ENCODE measurements around the gene CST11.

Gene CST11

DNA sequence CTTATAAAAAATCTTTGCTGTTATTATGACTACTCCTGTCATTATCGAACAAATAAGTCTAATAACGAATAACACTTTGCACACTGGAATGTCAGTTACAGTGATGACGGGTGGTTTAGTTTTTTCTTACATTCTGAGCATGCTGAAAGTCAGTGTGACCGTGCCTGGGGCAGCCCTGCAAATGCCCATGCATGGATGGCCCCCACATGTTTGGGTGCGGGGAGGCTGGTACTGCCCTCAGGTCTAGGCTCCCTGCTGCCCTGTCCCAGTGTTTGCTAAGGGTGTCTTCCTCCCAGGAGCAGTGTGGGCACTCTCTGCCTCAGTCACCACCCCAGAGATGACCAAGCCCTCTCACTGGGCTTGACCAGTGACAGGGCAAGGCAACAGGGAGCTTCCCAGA is 10.2 kb downstream of the CST11 start:
- no peaks in the 10 kb centered on the region for H3K27me3 Mint-ChIP-seq
- H3K4me1 Mint-ChIP-seq, result no peaks in the 10 kb centered on the region
- H3K9me3 Mint-ChIP-seq, result no peaks in the 10 kb centered on the region
- no peak overlapping the region for H3K4me3 Mint-ChIP-seq
- DNase-seq (no peak), ATAC-seq (no peak)
- H3K27ac Mint-ChIP-seq, result no peak overlapping the region

GRCh38 chr20:23441850-23442313 is 10.8 kb downstream of the CST11 start:
- H3K27ac Mint-ChIP-seq, result no peak overlapping the region
- no peak overlapping the region for H3K4me3 Mint-ChIP-seq
- DNase-seq, result peak; percentile 62 to 66
- H3K9me3 Mint-ChIP-seq, result no peaks in the 10 kb centered on the region
- ATAC-seq, result peak; percentile 79
- H3K27me3 Mint-ChIP-seq, result no peaks in the 10 kb centered on the region
- no peaks in the 10 kb centered on the region for H3K4me1 Mint-ChIP-seq

- Mint-ChIP-seq H3K4me1 (no peaks in the 10 kb centered on the region), H3K27me3 (no peaks in the 10 kb centered on the region), H3K9me3 (no peaks in the 10 kb centered on the region), H3K27ac (peak overlapping the region in 1 of 2 donors; percentile 6), H3K4me3 (no peak overlapping the region)
- DNase-seq (no peak), ATAC-seq (no peak)
Measured at GRCh38 chr20:23440004-23440403, 12.7 kb downstream of the CST11 start.

- no peaks in the 10 kb centered on the region for H3K27me3 Mint-ChIP-seq
- no peaks in the 10 kb centered on the region for H3K4me1 Mint-ChIP-seq
- no peaks in the 10 kb centered on the region for H3K9me3 Mint-ChIP-seq
- no peak for ATAC-seq
- no peak for DNase-seq
- no peak overlapping the region for H3K27ac Mint-ChIP-seq
- H3K4me3 Mint-ChIP-seq, result no peak overlapping the region
Measured at GRCh38 chr20:23438661-23439060, 14.0 kb downstream of the CST11 start.

GRCh38 chr20:23437126-23437899 is 15.4 kb downstream of the CST11 start:
- no peaks in the 10 kb centered on the region for H3K9me3 Mint-ChIP-seq
- no peak overlapping the region for H3K27ac Mint-ChIP-seq
- H3K4me1 Mint-ChIP-seq, result no peaks in the 10 kb centered on the region
- H3K4me3 Mint-ChIP-seq, result no peak overlapping the region
- ATAC-seq (no peak), DNase-seq (no peak)
- no peaks in the 10 kb centered on the region for H3K27me3 Mint-ChIP-seq

DNA sequence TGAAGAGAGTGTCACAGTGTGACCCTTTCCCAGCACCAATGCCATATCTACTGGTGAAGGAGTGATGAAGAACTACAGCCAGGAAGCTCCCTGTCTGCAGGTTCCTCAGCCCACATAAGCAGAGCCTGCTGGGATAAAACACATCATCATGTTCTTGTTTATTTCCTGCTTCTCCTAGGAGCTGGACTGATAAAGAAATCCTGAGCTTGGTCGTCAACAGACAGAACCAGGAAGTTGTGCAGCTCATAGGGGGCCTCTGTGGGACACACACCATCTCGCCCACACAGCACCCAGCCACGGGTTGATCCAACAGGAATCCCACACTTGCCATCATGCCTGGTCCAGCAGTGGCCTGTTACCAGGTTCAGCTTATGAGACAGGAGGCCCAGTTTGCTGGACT is 16.0 kb downstream of the CST11 start:
- no peak for DNase-seq
- Mint-ChIP-seq H3K4me3 (no peak overlapping the region), H3K9me3 (no peaks in the 10 kb centered on the region), H3K4me1 (no peaks in the 10 kb centered on the region), H3K27ac (no peak overlapping the region), H3K27me3 (no peaks in the 10 kb centered on the region)
- no peak for ATAC-seq

DNA sequence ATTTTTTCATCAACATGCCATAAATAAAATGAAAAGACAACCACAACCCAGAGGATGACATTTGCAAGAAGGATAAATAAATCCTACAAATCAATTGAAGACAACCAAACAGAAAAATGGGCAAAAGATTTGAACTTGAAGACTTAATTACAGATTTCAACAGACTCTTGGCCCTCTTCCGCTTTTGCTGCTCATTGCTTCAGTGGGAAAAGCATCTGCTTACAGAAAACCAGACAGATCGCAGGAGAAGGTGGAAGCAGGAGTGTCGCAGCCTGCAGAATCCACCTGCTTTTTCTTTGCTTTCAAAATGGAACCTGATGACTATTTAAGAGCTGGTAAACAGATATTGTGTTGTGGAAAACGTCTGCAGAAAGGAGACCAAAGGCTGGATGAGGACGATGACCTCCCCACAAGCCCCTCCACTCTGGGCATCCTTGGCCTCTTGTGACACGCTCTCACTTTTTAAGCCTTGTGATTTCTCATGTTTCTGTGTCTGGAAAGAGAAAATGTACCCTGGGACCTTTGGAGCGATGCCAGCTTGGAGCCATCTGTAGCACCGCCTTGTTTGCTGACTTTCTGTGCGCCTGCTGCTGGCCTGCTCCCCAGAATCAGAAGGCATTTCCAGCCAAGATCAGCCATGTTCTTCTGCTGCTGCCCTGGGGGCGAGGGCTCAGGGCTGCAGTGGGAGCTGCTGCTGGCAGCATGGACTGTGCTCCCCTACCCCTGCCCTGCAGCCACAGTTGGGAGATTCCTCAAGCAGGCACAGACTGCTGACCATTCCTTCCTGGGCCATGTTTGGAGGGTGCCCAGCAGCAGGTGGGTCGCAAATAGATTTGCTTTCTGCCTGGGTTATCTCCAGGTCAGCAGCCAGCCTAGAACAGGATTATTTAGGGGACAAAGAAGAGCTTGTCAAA is 16.8 kb downstream of the CST11 start:
- DNase-seq (no peak), ATAC-seq (no peak)
- Mint-ChIP-seq H3K4me1 (no peaks in the 10 kb centered on the region), H3K9me3 (no peaks in the 10 kb centered on the region), H3K27ac (peak overlapping the region in 1 of 2 donors; percentile 59), H3K4me3 (no peak overlapping the region), H3K27me3 (no peaks in the 10 kb centered on the region)

DNA sequence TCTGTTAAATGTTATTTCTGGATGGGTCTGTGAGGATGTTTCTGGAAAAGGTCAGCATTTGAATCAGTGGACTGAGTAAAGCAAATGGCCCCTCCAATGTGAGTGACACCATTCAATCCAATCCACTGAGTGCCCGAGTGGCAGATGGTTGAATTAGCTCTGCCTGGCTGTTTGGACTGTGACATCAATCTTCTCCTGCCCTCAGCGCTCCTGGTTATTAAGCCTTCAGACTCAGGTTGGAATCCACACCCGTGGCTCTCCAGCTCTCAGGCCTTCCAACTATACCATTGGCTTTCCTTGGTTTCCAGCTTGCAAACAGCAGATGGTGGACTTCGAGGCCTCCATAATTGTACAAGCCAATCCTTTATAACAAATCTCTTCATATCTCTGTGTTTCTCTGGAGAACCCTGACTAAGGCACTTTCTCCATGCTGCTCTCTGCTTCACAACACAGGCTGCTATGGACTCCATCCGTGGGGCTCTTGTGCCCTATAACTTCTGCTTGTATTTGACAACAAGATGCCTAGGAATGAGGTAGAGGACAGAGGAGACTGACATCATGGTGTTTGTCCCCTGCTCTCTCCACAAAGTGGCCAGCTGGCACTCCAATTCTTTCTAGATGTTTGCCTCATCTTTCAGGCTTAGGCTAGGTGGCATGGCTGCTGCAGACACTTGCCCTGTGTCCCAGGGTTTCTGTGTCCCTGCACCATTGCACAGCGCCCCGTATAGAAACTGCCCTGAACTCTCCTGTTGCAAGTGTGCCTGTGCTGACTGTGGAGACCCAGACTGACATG is 18.0 kb downstream of the CST11 start:
- DNase-seq (no peak), ATAC-seq (no peak)
- Mint-ChIP-seq H3K9me3 (no peaks in the 10 kb centered on the region), H3K4me1 (no peaks in the 10 kb centered on the region), H3K4me3 (no peak overlapping the region), H3K27me3 (no peaks in the 10 kb centered on the region), H3K27ac (no peak overlapping the region)

- Mint-ChIP-seq H3K4me3 (no peak overlapping the region), H3K9me3 (no peaks in the 10 kb centered on the region), H3K4me1 (no peaks in the 10 kb centered on the region), H3K27me3 (no peaks in the 10 kb centered on the region), H3K27ac (no peak overlapping the region)
- DNase-seq, result no peak
- no peak for ATAC-seq
Measured at GRCh38 chr20:23433628-23434027, 19.0 kb downstream of the CST11 start.

DNA sequence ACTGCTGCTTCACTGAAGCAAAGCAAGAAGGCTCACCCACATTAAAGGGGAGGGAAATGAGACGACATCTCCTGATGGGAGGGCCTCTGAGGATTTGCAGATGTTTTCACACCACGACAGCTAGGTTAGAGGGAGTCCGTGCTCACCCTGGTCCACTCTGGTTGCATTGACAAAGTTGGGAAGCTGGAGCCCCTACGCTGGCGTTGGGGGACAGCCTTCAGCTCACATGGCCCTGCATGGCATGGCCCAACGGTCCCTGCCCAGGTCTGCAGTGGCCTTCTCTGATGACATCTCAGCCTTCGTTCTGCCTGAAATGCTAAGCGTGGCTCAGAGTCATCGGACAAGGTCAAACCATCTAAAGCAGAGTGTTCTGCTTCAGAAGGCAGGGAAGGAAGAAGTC is 27.5 kb downstream of the CST11 start:
- DNase-seq (no peak), ATAC-seq (no peak)
- Mint-ChIP-seq H3K27me3 (no peaks in the 10 kb centered on the region), H3K27ac (no peak overlapping the region), H3K4me1 (peaks cover 10% of the 10 kb centered on the region), H3K9me3 (no peaks in the 10 kb centered on the region), H3K4me3 (no peak overlapping the region)

DNA sequence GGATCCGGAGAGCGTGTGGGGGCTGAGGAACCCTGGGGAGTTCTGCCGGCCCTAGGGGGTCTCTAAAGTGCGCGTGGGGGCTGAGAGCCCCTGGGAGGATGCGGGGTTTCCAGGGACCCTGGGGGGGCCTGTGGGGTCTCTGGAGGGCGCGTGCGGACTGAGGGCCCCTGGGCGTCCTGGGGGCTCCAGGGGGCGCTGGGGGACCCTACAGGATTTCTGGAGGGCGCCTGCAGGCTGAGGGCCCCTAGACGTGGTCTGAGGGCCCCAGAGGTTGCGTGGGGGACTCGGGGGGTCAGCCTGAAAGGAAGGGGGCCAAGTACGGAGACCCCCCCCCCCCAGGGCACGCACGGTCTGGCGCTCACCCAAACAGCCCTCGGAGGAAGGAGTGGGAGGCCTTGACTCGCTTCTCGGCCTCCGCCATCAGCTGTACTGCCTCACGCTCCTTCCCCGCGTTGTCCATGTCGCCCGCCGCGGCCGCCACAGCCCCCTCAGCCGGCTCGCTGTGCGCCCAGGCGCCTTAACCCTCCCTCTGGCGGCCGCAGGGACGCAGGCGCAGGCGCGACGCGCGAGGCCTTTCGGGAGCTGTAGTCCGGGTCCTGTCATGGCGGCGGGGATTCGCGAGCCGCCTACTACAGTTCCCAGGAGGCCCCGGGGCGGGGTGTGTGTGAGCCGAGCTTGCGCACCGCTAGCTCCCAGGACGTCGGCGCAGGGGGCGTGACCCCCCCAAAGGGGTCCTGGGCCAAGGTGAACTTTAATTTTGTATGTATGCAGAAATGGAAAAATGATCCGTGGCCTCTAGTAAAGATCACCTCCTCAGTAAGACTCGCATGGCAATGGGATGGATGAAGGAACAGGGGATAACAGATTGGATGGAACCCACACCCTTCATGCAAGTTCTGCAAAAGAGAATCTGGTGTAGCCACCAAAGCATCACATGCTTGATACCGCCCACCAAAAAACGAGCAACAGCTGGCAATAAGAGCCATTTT is 31.4 kb downstream of the CST11 start, which contains the start of gene NAPB:
Gene NAPB (minus strand): TSS at position 546 of the 989 bp plus-strand sequence. CDS start 86 bp downstream, at position 460.
- DNase-seq, result peak; percentile 90 to 94
- Mint-ChIP-seq H3K4me1 (peaks cover 40% of the 10 kb centered on the region), H3K4me3 (peak within 1 kb of the TSS; percentile 97 to 98), H3K9me3 (no peaks in the 10 kb centered on the region), H3K27ac (peak within 1 kb of the TSS; percentile 92 to 97), H3K27me3 (no peaks in the 10 kb centered on the region)
- peak; percentile 98 for ATAC-seq

GRCh38 chr20:23419995-23420901 is 32.4 kb downstream of the CST11 start:
- ATAC-seq (peak; percentile 54), DNase-seq (peak; percentile 44 to 48)
- Mint-ChIP-seq H3K4me3 (peak overlapping the region; percentile 97 to 98), H3K9me3 (no peaks in the 10 kb centered on the region), H3K27ac (peak overlapping the region; percentile 92 to 97), H3K4me1 (peaks cover 48% of the 10 kb centered on the region), H3K27me3 (no peaks in the 10 kb centered on the region)

- Mint-ChIP-seq H3K4me3 (peak overlapping the region; percentile 97 to 98), H3K27me3 (no peaks in the 10 kb centered on the region), H3K4me1 (peaks cover 48% of the 10 kb centered on the region), H3K9me3 (no peaks in the 10 kb centered on the region), H3K27ac (peak overlapping the region in 1 of 2 donors; percentile 19)
- DNase-seq (no peak), ATAC-seq (no peak)
Measured at GRCh38 chr20:23419657-23419994, 33.0 kb downstream of the CST11 start.

GRCh38 chr20:23417861-23418260 is 34.8 kb downstream of the CST11 start:
- no peak for ATAC-seq
- H3K27ac Mint-ChIP-seq, result no peak overlapping the region
- H3K4me3 Mint-ChIP-seq, result no peak overlapping the region

More at GRCh38 chr20:23417861-23418260, 34.8 kb downstream of the CST11 start:
- H3K27me3 Mint-ChIP-seq, result no peaks in the 10 kb centered on the region
- H3K9me3 Mint-ChIP-seq, result no peaks in the 10 kb centered on the region
- H3K4me1 Mint-ChIP-seq, result peaks cover 59% of the 10 kb centered on the region
- no peak for DNase-seq
